GM12891 (cell line): ENCODE results near the gene DRG1.
"Not testable (repeated sequence)": the region's sequence is repeated elsewhere in the genome, so short reads cannot be mapped to it uniquely, and the experiment has no call there.

Experiments used
- DNase-seq: peaks from one replicate; pipeline ENCODE4 v3.0.0; 2011; ENCODE audit warnings: low spot score; ENCODE audit not compliant: insufficient read length
- FAIRE-seq: peaks from 2 replicates; lab custom pipeline; 2011; peaks lifted over from hg19 to GRCh38; lab: Jason Lieb, UNC
- PAX5 ChIP-seq: IDR thresholded peaks from 2 replicates; pipeline ENCODE4 v1.6.1; 2011; ENCODE audit warnings: low read length, moderate library complexity, mild to moderate bottlenecking; ENCODE audit not compliant: insufficient read depth, severe bottlenecking
- POLR2A ChIP-seq: IDR thresholded peaks from 2 replicates; pipeline ENCODE4 v1.6.1; 2011; ENCODE audit warnings: low read depth, low read length, control low read depth
- POLR2AphosphoS5 ChIP-seq: IDR thresholded peaks from 2 replicates; pipeline ENCODE4 v1.6.1; 2011; ENCODE audit warnings: low read depth, low read length, control low read depth
- POU2F2 ChIP-seq: IDR thresholded peaks from 2 replicates; pipeline ENCODE4 v1.6.1; 2011; ENCODE audit warnings: low read depth, mild to moderate bottlenecking, control low read depth, low read length, moderate library complexity
- SPI1 ChIP-seq: IDR thresholded peaks from 2 replicates; pipeline ENCODE4 v1.6.1; 2011; ENCODE audit warnings: low read depth, low read length, control low read depth
- TAF1 ChIP-seq: IDR thresholded peaks from 2 replicates; pipeline ENCODE4 v1.6.1; 2011; ENCODE audit warnings: low read depth, low read length, control low read depth

The DRG1 gene

GRCh38 chr22:31378123-31378522, 21.3 kb upstream of the DRG1 start:
- DNase-seq = no peak
- no peak for FAIRE-seq
- TF ChIP-seq POLR2AphosphoS5 (no peak), TAF1 (no peak), PAX5 (no peak)

- not testable (repeated sequence) for DNase-seq, FAIRE-seq
Observed at GRCh38 chr22:31378651-31379050, 20.8 kb upstream of the DRG1 start.

GRCh38 chr22:31393893-31394292, 5.5 kb upstream of the DRG1 start:
- TF ChIP-seq TAF1 = no peak
- TF ChIP-seq SPI1 = no peak
- no peak for TF ChIP-seq PAX5
- TF ChIP-seq POU2F2 = no peak
- no peak for TF ChIP-seq POLR2AphosphoS5
- TF ChIP-seq POLR2A = no peak
- FAIRE-seq = no peak
- DNase-seq = no peak

- no peak for TF ChIP-seq POLR2AphosphoS5
- TF ChIP-seq POU2F2 = no peak
- no peak for TF ChIP-seq SPI1
- DNase-seq (no peak), FAIRE-seq (no peak)
Observed at GRCh38 chr22:31394326-31394725, 5.1 kb upstream of the DRG1 start.

GRCh38 chr22:31398231-31398630, 1.2 kb upstream of the DRG1 start:
- TF ChIP-seq TAF1 = no peak
- no peak for TF ChIP-seq POU2F2
- TF ChIP-seq POLR2AphosphoS5 = no peak
- TF ChIP-seq SPI1 = no peak
- TF ChIP-seq PAX5 = no peak
- TF ChIP-seq POLR2A = no peak
- FAIRE-seq (no peak), DNase-seq (no peak)

GRCh38 chr22:31400023-31400397, 606 bp downstream of the DRG1 start:
- FAIRE-seq = no peak
- TF ChIP-seq POLR2A (no peak), SPI1 (no peak), PAX5 (no peak), POLR2AphosphoS5 (no peak), TAF1 (no peak), POU2F2 (no peak)
- no peak for DNase-seq

- FAIRE-seq, DNase-seq: not testable (repeated sequence)
Observed at GRCh38 chr22:31402350-31402749, 2.9 kb downstream of the DRG1 start.

- no peak for FAIRE-seq
- no peak for DNase-seq
- TF ChIP-seq POU2F2 = no peak
- no peak for TF ChIP-seq PAX5
- TF ChIP-seq SPI1 = no peak
Observed at GRCh38 chr22:31425331-31426050, 26.1 kb downstream of the DRG1 start.

GRCh38 chr22:31431950-31432349, 32.5 kb downstream of the DRG1 start:
- no peak for FAIRE-seq
- TF ChIP-seq TAF1 = no peak
- no peak for TF ChIP-seq POLR2A
- TF ChIP-seq POLR2AphosphoS5 = no peak
- no peak for TF ChIP-seq PAX5
- TF ChIP-seq SPI1 = no peak
- TF ChIP-seq POU2F2 = no peak
- DNase-seq = no peak

- FAIRE-seq (no peak), DNase-seq (no peak)
- TF ChIP-seq SPI1 (no peak), TAF1 (no peak), POU2F2 (no peak), PAX5 (no peak), POLR2A (no peak), POLR2AphosphoS5 (no peak)
Observed at GRCh38 chr22:31436132-31436531, 36.7 kb downstream of the DRG1 start.

GRCh38 chr22:31439808-31440207, 40.4 kb downstream of the DRG1 start:
- FAIRE-seq = no peak
- TF ChIP-seq PAX5 (no peak), POLR2A (no peak; the same call in 1 of the 2 replicates), SPI1 (no peak), TAF1 (no peak), POU2F2 (no peak), POLR2AphosphoS5 (0 out of 2 replicates have a peak, but pooled peaks have one; percentile 19)
- DNase-seq = no peak

GRCh38 chr22:31440681-31441080, 41.3 kb downstream of the DRG1 start:
- DNase-seq = no peak
- no peak for TF ChIP-seq POLR2AphosphoS5
- no peak for TF ChIP-seq POLR2A
- TF ChIP-seq POU2F2 = no peak
- TF ChIP-seq PAX5 = no peak
- no peak for TF ChIP-seq TAF1
- TF ChIP-seq SPI1 = no peak
- no peak for FAIRE-seq

GRCh38 chr22:31441652-31442051, 42.2 kb downstream of the DRG1 start:
- DNase-seq (no peak), FAIRE-seq (no peak)

More at GRCh38 chr22:31441652-31442051, 42.2 kb downstream of the DRG1 start:
- TF ChIP-seq POLR2AphosphoS5 (0 out of 2 replicates have a peak, but pooled peaks have one; percentile 11), POLR2A (no peak), TAF1 (no peak), POU2F2 (no peak)
